CD8-positive, alpha-beta memory T cell (primary cell): ENCODE data around the gene TMEM119. TPM values are rescaled to one million over a fixed set of nuclear protein-coding genes. Genes with fewer than 3 reads are reported as not detected.

Experiments
- CTCF ChIA-PET: fragments of 350-600 bp; sonication (Branson Sonifier 250); formaldehyde crosslinking; loops from one replicate; lab custom pipeline; 2021; ENCODE audit warnings: antibody characterized with exemption; lab: Charles Lee
- POLR2A ChIA-PET: fragments of 350-600 bp; sonication (Branson Sonifier 250); formaldehyde crosslinking; loops from one replicate; lab custom pipeline; 2021; ENCODE audit warnings: antibody characterized with exemption; lab: Charles Lee
- DNase-seq, 5 donors: peaks; one replicate each; pipeline versions ENCODE4 v3.0.0 to v3.0.0-alpha.2; 2020 to 2022; ENCODE audit warnings: mixed read lengths in 1 of 5
- H3K27ac ChIP-seq: one replicate; pipeline ENCODE4 v1.7.0; 2013; ENCODE audit warnings: low read depth, mild to moderate bottlenecking, low read length, moderate library complexity
- H3K27me3 ChIP-seq: 2 replicates; pipeline ENCODE4 v1.7.0; 2013; ENCODE audit warnings: low read length, mild to moderate bottlenecking; ENCODE audit not compliant: insufficient read depth, poor library complexity, severe bottlenecking
- H3K36me3 ChIP-seq: 2 replicates; pipeline ENCODE4 v1.7.0; 2013; ENCODE audit warnings: mild to moderate bottlenecking, low read length, moderate library complexity; ENCODE audit not compliant: insufficient read depth
- H3K4me1 ChIP-seq: 2 replicates; pipeline ENCODE4 v1.7.0; 2013; ENCODE audit warnings: mild to moderate bottlenecking, low read length, moderate library complexity; ENCODE audit not compliant: insufficient read depth
- H3K4me3 ChIP-seq: 2 replicates; pipeline ENCODE4 v1.7.0; 2013; ENCODE audit warnings: mild to moderate bottlenecking, low read length
- H3K9me3 ChIP-seq: 2 replicates; pipeline ENCODE4 v1.7.0; 2013; ENCODE audit warnings: mild to moderate bottlenecking, low read length
- H3K27ac Mint-ChIP-seq, 8 donors: one replicate each; pipeline ENCODE4 v1.8.0; 2020 to 2021; ENCODE audit warnings: mixed read lengths in 8 of 8, mild to moderate bottlenecking in 6 of 8, inconsistent platforms in 3 of 8, moderate library complexity in 3 of 8
- H3K27me3 Mint-ChIP-seq, 2 donors: one replicate each; pipeline ENCODE4 v1.8.0; 2020 to 2021; ENCODE audit warnings: mixed read lengths in 2 of 2, mild to moderate bottlenecking in 1 of 2, moderate library complexity in 1 of 2
- H3K36me3 Mint-ChIP-seq, 3 donors: one replicate each; pipeline ENCODE4 v1.8.0; 2020 to 2021; ENCODE audit warnings: mixed read lengths in 3 of 3, inconsistent platforms in 1 of 3, mild to moderate bottlenecking in 1 of 3
- H3K4me1 Mint-ChIP-seq, 3 donors: one replicate each; pipeline ENCODE4 v1.8.0; 2020 to 2021; ENCODE audit warnings: mixed read lengths in 3 of 3, inconsistent platforms in 1 of 3, mild to moderate bottlenecking in 1 of 3
- H3K4me3 Mint-ChIP-seq, 7 donors: one replicate each; pipeline ENCODE4 v1.8.0; 2020 to 2021; ENCODE audit warnings: mixed read lengths in 7 of 7, mild to moderate bottlenecking in 6 of 7, moderate library complexity in 4 of 7, inconsistent platforms in 2 of 7
- H3K9me3 Mint-ChIP-seq, 5 donors: one replicate each; pipeline ENCODE4 v1.8.0; 2020 to 2022; ENCODE audit warnings: mixed read lengths in 5 of 5, mild to moderate bottlenecking in 3 of 5, moderate library complexity in 2 of 5, inconsistent platforms in 1 of 5
- polyA plus RNA-seq: library from polyadenylated mRNA; unstranded; fragments of 300-500 nt; fragmentation: Illumina TruSeq; gene quantifications from one replicate; pipeline ENCODE4 v1.2.3, GENCODE V29; 2021
- total RNA-seq, 2 experiments: library from RNA; stranded (reverse); gene quantifications; one replicate each; pipeline ENCODE4 v1.2.3, GENCODE V29; 2021

Gene TMEM119
- total and polyA plus RNA-seq, 3 experiments from 2014 or later, result 0.66 TPM; not detected in 2

DNA sequence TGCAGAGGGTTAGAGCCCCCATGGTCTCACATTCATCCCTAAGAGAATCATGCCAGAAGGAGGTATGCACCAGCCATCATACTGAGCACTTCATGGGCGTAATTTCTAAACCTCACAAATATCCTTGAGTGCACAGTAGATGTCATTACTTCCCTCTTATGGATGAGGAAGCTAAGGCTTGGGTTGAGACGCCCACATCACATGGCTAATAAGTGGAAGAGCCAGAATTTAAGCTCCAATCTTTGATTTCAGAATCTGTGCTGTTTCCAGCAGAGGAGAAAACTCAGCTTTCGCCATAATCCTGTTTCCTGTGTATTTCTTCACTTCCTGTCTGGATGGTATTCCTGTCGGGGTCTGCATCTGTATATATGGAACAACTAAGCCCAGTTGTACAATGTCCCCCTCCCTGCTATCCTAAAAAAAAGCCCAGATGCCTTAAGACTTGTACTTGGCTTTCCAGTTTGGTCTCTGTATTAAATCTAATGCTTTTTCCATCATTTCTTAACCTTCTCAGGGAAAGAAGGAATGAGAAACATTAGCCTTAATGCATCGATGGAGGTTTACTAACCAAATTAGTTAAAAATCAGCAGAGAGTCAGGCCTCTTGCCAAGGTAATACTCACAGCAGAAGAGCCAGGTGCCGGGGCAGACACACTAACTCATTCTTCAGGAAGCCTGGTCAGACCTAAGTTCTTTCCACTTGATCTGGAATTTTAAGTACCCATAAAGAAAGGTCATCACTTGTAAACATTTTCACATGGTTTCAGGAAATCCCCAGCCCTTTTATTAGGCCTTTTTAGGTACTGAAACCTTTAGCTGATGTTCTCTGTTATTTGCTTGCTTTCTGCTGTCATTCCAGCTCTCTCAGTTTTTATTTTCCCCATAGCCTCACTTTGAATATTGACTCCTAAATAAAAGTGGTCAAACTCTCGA, 30.2 kb downstream of the TMEM119 start:
- Histone ChIP-seq H3K4me3 (peak overlapping the region; percentile 42), H3K27ac (peak overlapping the region; percentile 35), H3K4me1 (peaks cover 70% of the 10 kb centered on the region), H3K36me3 (peaks cover 46% of the 10 kb centered on the region), H3K9me3 (no peaks in the 10 kb centered on the region), H3K27me3 (no peaks in the 10 kb centered on the region)
- Mint-ChIP-seq H3K36me3 (peaks cover 8 to 74% (median 18%) of the 10 kb centered on the region in 3 donors), H3K4me3 (peak overlapping the region in 2 of 7 donors; percentile 17 to 75), H3K27me3 (no peaks in the 10 kb centered on the region), H3K27ac (peak overlapping the region; percentile 91 to 98 (median 95)), H3K4me1 (peaks cover 39 to 88% (median 73%) of the 10 kb centered on the region in 3 donors), H3K9me3 (no peaks in the 10 kb centered on the region)
- POLR2A ChIA-PET, result interaction anchor here (0.6 to 1.3 kb wide), 3 partner anchors 50 to 234 kb away, joined by 3 to 11 read pairs (median 6); partner anchors contain the start of gene SELPLG
- CTCF ChIA-PET, result interaction anchor here (1.0 to 18.3 kb wide), 11 partner anchors 9 to 525 kb away, joined by 3 to 206 read pairs (median 9); partner anchors contain the start of genes ALKBH2 and SELPLG
- no peak for DNase-seq

DNA sequence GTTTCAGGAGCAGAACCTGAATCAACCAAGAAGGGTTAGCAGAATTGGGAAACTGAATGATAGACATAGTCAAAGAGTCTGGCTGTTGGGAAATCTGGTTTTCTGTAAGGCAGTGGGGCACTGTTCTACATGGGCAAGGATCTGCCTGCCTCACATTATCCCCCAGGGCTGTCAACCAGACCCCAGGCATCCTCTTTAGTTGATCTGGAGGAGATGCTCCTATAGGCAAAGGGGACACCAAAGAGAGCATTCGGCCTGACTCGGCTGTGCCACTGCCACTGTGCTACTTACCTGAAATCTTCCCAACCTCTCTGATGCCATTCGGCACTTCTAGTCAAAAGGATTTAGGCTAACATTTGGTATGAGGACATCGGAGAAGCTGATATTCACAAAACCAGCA, 31.4 kb downstream of the TMEM119 start:
- Histone ChIP-seq H3K9me3 (no peaks in the 10 kb centered on the region), H3K4me3 (no peak overlapping the region), H3K27ac (no peak overlapping the region), H3K4me1 (peaks cover 69% of the 10 kb centered on the region), H3K27me3 (no peaks in the 10 kb centered on the region), H3K36me3 (peaks cover 46% of the 10 kb centered on the region)
- no peaks in the 10 kb centered on the region for H3K9me3 Mint-ChIP-seq
- POLR2A ChIA-PET, result no interaction called here
- CTCF ChIA-PET, result interaction anchor here (0.9 to 18.3 kb wide), 6 partner anchors 11 to 241 kb away, joined by 3 to 206 read pairs (median 9); no protein-coding TSS in a partner anchor
- no peak for DNase-seq
- H3K27ac Mint-ChIP-seq, result peak overlapping the region; percentile 51 to 94 (median 72)
- peaks cover 8 to 76% (median 18%) of the 10 kb centered on the region in 3 donors for H3K36me3 Mint-ChIP-seq
- no peaks in the 10 kb centered on the region for H3K27me3 Mint-ChIP-seq
- H3K4me1 Mint-ChIP-seq, result peaks cover 40 to 82% (median 68%) of the 10 kb centered on the region in 3 donors
- H3K4me3 Mint-ChIP-seq, result no peak overlapping the region

DNA sequence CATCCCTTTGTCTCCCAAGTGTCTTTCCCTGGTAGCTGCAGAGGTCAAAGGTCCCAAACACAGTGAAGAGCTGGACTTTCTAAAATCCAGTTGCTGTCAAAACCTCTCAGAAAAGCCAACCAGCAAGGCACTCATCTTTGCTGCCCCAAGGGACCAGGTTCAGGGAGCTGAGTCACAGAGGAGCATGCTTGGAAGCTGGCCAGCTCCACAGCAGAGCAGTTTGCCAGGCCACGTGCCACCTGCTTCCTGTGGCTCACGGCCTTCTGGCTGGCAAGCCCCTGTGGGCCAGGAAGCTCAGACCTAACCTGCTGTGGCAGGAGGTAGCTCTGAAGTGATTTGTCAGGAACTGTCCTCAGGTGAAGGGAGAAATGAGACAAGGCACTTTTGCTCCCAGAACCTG, 31.9 kb downstream of the TMEM119 start:
- Mint-ChIP-seq H3K36me3 (peaks cover 8 to 81% (median 18%) of the 10 kb centered on the region in 3 donors), H3K4me1 (peaks cover 42 to 85% (median 73%) of the 10 kb centered on the region in 3 donors), H3K27ac (peak overlapping the region; percentile 47 to 94 (median 72)), H3K4me3 (peak overlapping the region in 3 of 7 donors; percentile 5 to 62 (median 27)), H3K27me3 (no peaks in the 10 kb centered on the region), H3K9me3 (no peaks in the 10 kb centered on the region)
- ChIA-PET POLR2A (interaction anchor here (6.3 kb wide), 1 partner anchor 67 kb away, joined by 67 read pairs; the partner anchor contains the start of gene SELPLG), CTCF (interaction anchor here (0.9 to 18.3 kb wide), 5 partner anchors 52 to 241 kb away, joined by 3 to 206 read pairs (median 8); no protein-coding TSS in a partner anchor)
- H3K27me3 ChIP-seq, result no peaks in the 10 kb centered on the region
- H3K4me1 ChIP-seq, result peaks cover 64% of the 10 kb centered on the region
- peak; percentile 29 to 72 (median 46) for DNase-seq
- H3K36me3 ChIP-seq, result peaks cover 46% of the 10 kb centered on the region
- H3K4me3 ChIP-seq, result no peak overlapping the region
- H3K9me3 ChIP-seq, result no peaks in the 10 kb centered on the region
- H3K27ac ChIP-seq, result no peak overlapping the region

DNA sequence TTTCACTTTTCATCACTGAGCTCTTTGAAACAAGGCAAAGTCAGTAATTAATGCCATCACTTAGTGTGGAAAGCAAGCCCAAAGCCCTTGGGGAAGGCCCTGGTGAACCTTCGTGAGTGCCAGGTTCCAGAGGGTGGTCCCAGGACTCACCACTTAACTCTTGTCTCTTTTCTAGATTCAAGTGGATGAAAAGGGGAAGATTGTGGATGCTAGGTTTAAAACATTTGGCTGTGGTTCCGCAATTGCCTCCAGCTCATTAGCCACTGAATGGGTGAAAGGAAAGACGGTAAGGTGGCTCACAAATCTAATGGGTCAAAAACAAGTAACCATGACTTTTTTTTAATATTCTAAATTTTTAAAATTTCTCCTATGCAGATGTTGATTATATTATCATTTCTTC, 32.7 kb downstream of the TMEM119 start:
- DNase-seq, result no peak
- ChIA-PET CTCF (interaction anchor here (1.0 to 18.3 kb wide), 12 partner anchors 46 to 242 kb away, joined by 3 to 206 read pairs (median 6); partner anchors contain the start of gene SELPLG), POLR2A (interaction anchor here (3.6 to 6.3 kb wide), 2 partner anchors 52 to 68 kb away, joined by 34 to 67 read pairs; partner anchors contain the start of gene SELPLG)
- Histone ChIP-seq H3K36me3 (peaks cover 46% of the 10 kb centered on the region), H3K4me3 (no peak overlapping the region), H3K4me1 (peaks cover 60% of the 10 kb centered on the region), H3K27ac (no peak overlapping the region), H3K9me3 (no peaks in the 10 kb centered on the region), H3K27me3 (no peaks in the 10 kb centered on the region)
- H3K4me1 Mint-ChIP-seq, result peaks cover 46 to 83% (median 72%) of the 10 kb centered on the region in 3 donors
- H3K4me3 Mint-ChIP-seq, result no peak overlapping the region
- no peaks in the 10 kb centered on the region for H3K9me3 Mint-ChIP-seq
- H3K27ac Mint-ChIP-seq, result peak overlapping the region in 3 of 8 donors; percentile 22 to 83 (median 33)
- no peaks in the 10 kb centered on the region for H3K27me3 Mint-ChIP-seq
- H3K36me3 Mint-ChIP-seq, result peaks cover 8 to 85% (median 18%) of the 10 kb centered on the region in 3 donors

DNA sequence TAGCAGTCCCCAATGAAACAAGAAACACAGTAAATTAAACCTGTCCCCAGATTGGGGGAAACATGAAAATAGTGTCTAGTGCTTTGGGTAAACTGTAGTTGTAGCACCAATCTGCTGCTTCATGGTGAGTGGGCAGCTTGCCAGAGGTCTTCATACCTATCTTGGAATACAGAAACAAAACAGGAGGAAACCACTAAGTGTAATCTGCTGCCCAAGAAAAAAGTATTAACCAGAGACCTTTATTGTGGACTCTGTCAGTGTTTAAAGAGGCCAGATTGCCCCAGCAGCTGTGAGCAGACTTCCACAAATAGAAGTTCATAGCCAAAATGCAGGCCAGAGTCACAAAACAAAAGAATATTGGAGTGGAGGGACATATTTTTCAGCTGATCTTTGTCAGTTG, 33.2 kb downstream of the TMEM119 start:
- peaks cover 50 to 84% (median 75%) of the 10 kb centered on the region in 3 donors for H3K4me1 Mint-ChIP-seq
- DNase-seq, result no peak
- H3K9me3 Mint-ChIP-seq, result no peaks in the 10 kb centered on the region
- H3K9me3 ChIP-seq, result no peaks in the 10 kb centered on the region
- no peak overlapping the region for H3K4me3 Mint-ChIP-seq
- H3K27me3 ChIP-seq, result no peaks in the 10 kb centered on the region
- H3K27ac ChIP-seq, result no peak overlapping the region
- H3K27me3 Mint-ChIP-seq, result no peaks in the 10 kb centered on the region
- peaks cover 46% of the 10 kb centered on the region for H3K36me3 ChIP-seq
- peaks cover 60% of the 10 kb centered on the region for H3K4me1 ChIP-seq
- no peak overlapping the region for H3K4me3 ChIP-seq
- POLR2A ChIA-PET, result interaction anchor here (3.6 to 6.3 kb wide), 2 partner anchors 53 to 69 kb away, joined by 34 to 67 read pairs; partner anchors contain the start of gene SELPLG
- H3K27ac Mint-ChIP-seq, result peak overlapping the region in 5 of 8 donors; percentile 26 to 99 (median 33)
- H3K36me3 Mint-ChIP-seq, result peaks cover 8 to 85% (median 18%) of the 10 kb centered on the region in 3 donors
- CTCF ChIA-PET, result interaction anchor here (1.0 to 18.3 kb wide), 13 partner anchors 43 to 242 kb away, joined by 3 to 206 read pairs (median 6); partner anchors contain the start of gene SELPLG

DNA sequence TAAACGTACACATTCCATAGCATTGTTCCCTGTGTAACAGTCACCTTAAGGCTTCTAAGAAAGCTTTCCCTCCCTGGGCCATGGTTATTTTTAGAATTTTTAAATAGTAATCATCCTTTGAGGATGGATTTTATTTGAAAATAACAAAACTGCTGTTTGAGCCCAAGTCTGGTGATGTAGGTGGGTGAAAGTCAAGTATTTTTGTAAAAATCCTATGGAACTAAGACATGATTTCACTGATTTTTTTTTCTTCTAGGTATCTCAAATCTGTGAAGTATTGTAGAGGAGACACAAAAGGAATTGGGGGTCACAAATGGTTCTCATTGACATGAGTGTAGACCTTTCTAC, 34.1 kb downstream of the TMEM119 start:
- no peaks in the 10 kb centered on the region for H3K9me3 Mint-ChIP-seq
- Histone ChIP-seq H3K4me1 (peaks cover 59% of the 10 kb centered on the region), H3K4me3 (no peak overlapping the region), H3K36me3 (peaks cover 46% of the 10 kb centered on the region), H3K27me3 (no peaks in the 10 kb centered on the region), H3K27ac (peak overlapping the region; percentile 86), H3K9me3 (no peaks in the 10 kb centered on the region)
- H3K36me3 Mint-ChIP-seq, result peaks cover 2 to 80% (median 17%) of the 10 kb centered on the region in 3 donors
- H3K4me3 Mint-ChIP-seq, result peak overlapping the region; percentile 98 to 100 (median 100)
- no peak for DNase-seq
- peak overlapping the region in 7 of 8 donors; percentile 96 to 100 (median 99) for H3K27ac Mint-ChIP-seq
- CTCF ChIA-PET, result interaction anchor here (0.8 to 18.3 kb wide), 13 partner anchors 44 to 240 kb away, joined by 3 to 206 read pairs (median 6); partner anchors contain the start of gene SELPLG
- H3K27me3 Mint-ChIP-seq, result no peaks in the 10 kb centered on the region
- POLR2A ChIA-PET, result interaction anchor here (0.6 to 6.3 kb wide), 3 partner anchors 54 to 386 kb away, joined by 3 to 67 read pairs (median 34); partner anchors contain the start of gene SELPLG
- H3K4me1 Mint-ChIP-seq, result peaks cover 49 to 84% (median 76%) of the 10 kb centered on the region in 3 donors

DNA sequence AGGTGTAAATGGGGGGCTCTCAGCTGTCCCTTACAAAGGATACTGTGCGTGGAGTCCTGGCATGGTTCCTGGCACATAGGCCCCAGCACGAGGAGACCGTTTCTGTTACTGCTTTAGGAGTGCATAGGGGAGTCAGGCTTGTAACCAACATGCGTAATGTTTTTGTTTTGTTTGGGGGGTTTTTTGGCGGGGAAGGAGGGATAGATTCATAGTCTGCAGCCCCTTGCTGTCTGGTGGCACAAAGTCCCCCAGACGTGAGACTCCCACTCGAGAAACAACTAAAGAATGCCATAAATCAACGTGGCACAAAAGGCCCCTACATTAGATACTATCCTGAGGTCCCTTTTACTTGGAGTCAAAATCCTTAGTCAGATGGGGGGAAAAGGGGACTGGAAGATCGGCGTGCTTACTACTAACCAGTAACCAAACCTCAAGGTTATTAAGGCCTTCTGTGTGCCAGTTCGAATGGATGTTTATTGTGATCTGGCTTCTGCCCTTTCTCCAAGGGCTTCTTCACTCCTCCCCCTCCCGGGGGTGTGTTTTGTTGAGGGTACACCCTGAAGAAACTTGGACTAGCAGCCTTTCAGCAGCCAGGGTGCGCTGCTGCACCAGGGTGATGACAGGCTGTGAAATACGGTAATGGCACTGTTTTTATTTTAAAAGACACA, 34.6 kb downstream of the TMEM119 start:
- peak; percentile 79 to 91 (median 82) for DNase-seq
- H3K27me3 Mint-ChIP-seq, result no peaks in the 10 kb centered on the region
- H3K4me1 ChIP-seq, result peaks cover 59% of the 10 kb centered on the region
- ChIA-PET CTCF (interaction anchor here (1.0 to 18.3 kb wide), 14 partner anchors 49 to 532 kb away, joined by 3 to 206 read pairs (median 6); partner anchors contain the start of gene SELPLG), POLR2A (interaction anchor here (1.0 to 6.3 kb wide), 4 partner anchors 54 to 294 kb away, joined by 4 to 67 read pairs (median 20); partner anchors contain the start of genes SELPLG and SSH1)
- H3K27ac Mint-ChIP-seq, result peak overlapping the region; percentile 96 to 100 (median 98)
- H3K27me3 ChIP-seq, result no peaks in the 10 kb centered on the region
- no peaks in the 10 kb centered on the region for H3K9me3 Mint-ChIP-seq
- H3K27ac ChIP-seq, result peak overlapping the region; percentile 86
- H3K4me3 Mint-ChIP-seq, result peak overlapping the region; percentile 98 to 100 (median 100)
- peaks cover 48 to 83% (median 76%) of the 10 kb centered on the region in 3 donors for H3K4me1 Mint-ChIP-seq
- no peaks in the 10 kb centered on the region for H3K9me3 ChIP-seq
- H3K36me3 ChIP-seq, result peaks cover 42% of the 10 kb centered on the region
- H3K36me3 Mint-ChIP-seq, result peaks cover 0 to 77% (median 14%) of the 10 kb centered on the region in 3 donors
- peak overlapping the region; percentile 83 for H3K4me3 ChIP-seq
